ENCODE data around the gene SLC27A2.

- TF ChIP-seq GATA2 (IDR thresholded peaks at IDR 0.05; ENCODE audit: low read depth, low read length) (no peak), GATA3 (IDR thresholded peaks at IDR 0.05; ENCODE audit: low read depth, low read length) (no peak)
These were observed 67.1 kb downstream of the SLC27A2 start for GRCh38 chr15:50248994-50249582.
